ENCODE data around the gene C3orf20. TPM values are rescaled to one million over a fixed set of nuclear protein-coding genes. Genes with fewer than 3 reads are reported as not detected.

Gene C3orf20
- total and polyA plus RNA-seq, 2 experiments from 2014 or later: not detected

DNA sequence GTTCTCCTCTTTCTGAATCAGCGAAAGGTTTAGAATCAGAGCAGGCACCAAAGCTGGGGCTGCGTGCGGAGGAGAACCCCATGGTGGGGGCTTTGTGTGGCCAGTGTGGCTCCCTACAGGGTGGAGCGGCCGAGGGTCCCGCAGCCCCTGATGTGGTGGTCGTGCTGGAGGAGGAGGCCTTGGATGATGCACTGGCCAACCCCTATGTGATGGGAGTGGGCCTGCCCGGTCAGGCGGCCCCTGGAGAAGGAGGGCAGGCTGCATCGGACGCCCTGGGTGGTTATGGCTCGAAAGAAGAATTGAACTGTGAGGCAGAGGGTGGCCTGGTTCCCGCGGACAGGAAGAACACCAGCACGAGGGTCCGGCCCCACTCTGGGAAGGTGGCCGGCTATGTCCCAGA is 145.2 kb downstream of the C3orf20 start:
- H3K27me3 Mint-ChIP-seq (ENCODE audit: insufficient read depth, low read depth, poor library complexity): peaks cover 15% of the 10 kb centered on the region

DNA sequence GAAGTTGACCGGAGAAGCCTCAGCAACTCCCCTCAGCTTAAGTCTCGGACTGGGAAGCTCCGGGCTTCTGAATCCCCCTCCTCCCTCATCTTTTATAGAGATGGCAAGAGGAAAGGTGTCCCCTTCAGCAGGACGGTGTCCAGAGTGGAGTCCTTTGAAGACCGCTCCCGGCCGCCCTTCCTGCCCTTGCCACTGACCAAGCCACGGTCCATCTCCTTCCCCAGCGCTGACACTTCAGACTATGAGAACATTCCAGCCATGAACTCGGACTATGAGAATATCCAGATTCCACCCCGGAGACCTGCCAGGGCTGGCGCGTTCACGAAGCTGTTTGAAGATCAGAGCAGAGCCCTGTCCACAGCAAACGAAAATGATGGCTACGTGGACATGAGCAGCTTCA is 146.2 kb downstream of the C3orf20 start:
- no peaks in the 10 kb centered on the region for H3K9me2 ChIP-seq (ENCODE audit: insufficient read depth)
- no peak overlapping the region for H3K27ac ChIP-seq (ENCODE audit: low read depth)
- no peak overlapping the region for H3K27ac Mint-ChIP-seq
- H3K36me3 ChIP-seq (ENCODE audit: insufficient read depth): no peaks in the 10 kb centered on the region
- H4K20me1 ChIP-seq (replicated peaks; ENCODE audit: insufficient read depth): no peaks in the 10 kb centered on the region
- no peak for ATAC-seq
- no peaks in the 10 kb centered on the region for H3K9me3 Mint-ChIP-seq
- no peak for DNase-seq (ENCODE audit: low spot score)
- no peak overlapping the region for H2AFZ ChIP-seq
- peaks cover 22% of the 10 kb centered on the region for H3K4me1 Mint-ChIP-seq
- H3K4me3 ChIP-seq: no peak overlapping the region
- no peaks in the 10 kb centered on the region for H3K79me2 ChIP-seq (replicated peaks; ENCODE audit: insufficient read depth)
- no peaks in the 10 kb centered on the region for H3F3A ChIP-seq (replicated peaks; ENCODE audit: low read depth)
- H3K36me3 Mint-ChIP-seq (ENCODE audit: low read depth): peaks cover 3% of the 10 kb centered on the region; the same call in 2 of the 3 replicates
- H3K27me3 ChIP-seq (ENCODE audit: insufficient read depth): no peaks in the 10 kb centered on the region
- no peak overlapping the region for H3K4me2 ChIP-seq
- peaks cover 16% of the 10 kb centered on the region for H3K4me1 ChIP-seq (ENCODE audit: insufficient read depth)
- no peak overlapping the region for H3K4me3 Mint-ChIP-seq
- H3K27me3 Mint-ChIP-seq (ENCODE audit: insufficient read depth, low read depth, poor library complexity): peaks cover 15% of the 10 kb centered on the region
- TF ChIP-seq, protein P1, sequence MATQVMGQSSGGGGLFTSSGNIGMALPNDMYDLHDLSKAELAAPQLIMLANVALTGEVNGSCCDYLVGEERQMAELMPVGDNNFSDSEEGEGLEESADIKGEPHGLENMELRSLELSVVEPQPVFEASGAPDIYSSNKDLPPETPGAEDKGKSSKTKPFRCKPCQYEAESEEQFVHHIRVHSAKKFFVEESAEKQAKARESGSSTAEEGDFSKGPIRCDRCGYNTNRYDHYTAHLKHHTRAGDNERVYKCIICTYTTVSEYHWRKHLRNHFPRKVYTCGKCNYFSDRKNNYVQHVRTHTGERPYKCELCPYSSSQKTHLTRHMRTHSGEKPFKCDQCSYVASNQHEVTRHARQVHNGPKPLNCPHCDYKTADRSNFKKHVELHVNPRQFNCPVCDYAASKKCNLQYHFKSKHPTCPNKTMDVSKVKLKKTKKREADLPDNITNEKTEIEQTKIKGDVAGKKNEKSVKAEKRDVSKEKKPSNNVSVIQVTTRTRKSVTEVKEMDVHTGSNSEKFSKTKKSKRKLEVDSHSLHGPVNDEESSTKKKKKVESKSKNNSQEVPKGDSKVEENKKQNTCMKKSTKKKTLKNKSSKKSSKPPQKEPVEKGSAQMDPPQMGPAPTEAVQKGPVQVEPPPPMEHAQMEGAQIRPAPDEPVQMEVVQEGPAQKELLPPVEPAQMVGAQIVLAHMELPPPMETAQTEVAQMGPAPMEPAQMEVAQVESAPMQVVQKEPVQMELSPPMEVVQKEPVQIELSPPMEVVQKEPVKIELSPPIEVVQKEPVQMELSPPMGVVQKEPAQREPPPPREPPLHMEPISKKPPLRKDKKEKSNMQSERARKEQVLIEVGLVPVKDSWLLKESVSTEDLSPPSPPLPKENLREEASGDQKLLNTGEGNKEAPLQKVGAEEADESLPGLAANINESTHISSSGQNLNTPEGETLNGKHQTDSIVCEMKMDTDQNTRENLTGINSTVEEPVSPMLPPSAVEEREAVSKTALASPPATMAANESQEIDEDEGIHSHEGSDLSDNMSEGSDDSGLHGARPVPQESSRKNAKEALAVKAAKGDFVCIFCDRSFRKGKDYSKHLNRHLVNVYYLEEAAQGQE (IDR thresholded peaks at IDR 0.05; ENCODE audit: unreplicated experiment): no peak
- no peak for TF ChIP-seq CTCF (conservative IDR thresholded peaks at IDR 0.05; ENCODE audit: low read depth in 2 of 2)
- no peak for TF ChIP-seq ZNF114 (CRISPR knock-in tag; IDR thresholded peaks at IDR 0.05)
- no peak for TF ChIP-seq POLR2AphosphoS5 (IDR thresholded peaks at IDR 0.05; ENCODE audit: low read depth)
- TF ChIP-seq ETS1 (IDR thresholded peaks at IDR 0.05): no peak

More for the DNA sequence above, 145.2 kb downstream of the C3orf20 start:
- Histone ChIP-seq H2AFZ (no peak overlapping the region), H4K20me1 (replicated peaks; ENCODE audit: insufficient read depth) (no peaks in the 10 kb centered on the region), H3K4me1 (ENCODE audit: insufficient read depth) (peaks cover 16% of the 10 kb centered on the region), H3F3A (replicated peaks; ENCODE audit: low read depth) (no peaks in the 10 kb centered on the region), H3K27ac (ENCODE audit: low read depth) (no peak overlapping the region), H3K9me2 (ENCODE audit: insufficient read depth) (no peaks in the 10 kb centered on the region), H3K27me3 (ENCODE audit: insufficient read depth) (no peaks in the 10 kb centered on the region), H3K4me2 (no peak overlapping the region), H3K4me3 (no peak overlapping the region), H3K36me3 (ENCODE audit: insufficient read depth) (no peaks in the 10 kb centered on the region), H3K79me2 (replicated peaks; ENCODE audit: insufficient read depth) (no peaks in the 10 kb centered on the region)
- no peak overlapping the region for H3K27ac Mint-ChIP-seq
- H3K36me3 Mint-ChIP-seq (ENCODE audit: low read depth): peaks cover 3% of the 10 kb centered on the region; the same call in 2 of the 3 replicates
- H3K9me3 Mint-ChIP-seq: no peaks in the 10 kb centered on the region
- ATAC-seq: no peak
- no peak for DNase-seq (ENCODE audit: low spot score)
- peaks cover 23% of the 10 kb centered on the region for H3K4me1 Mint-ChIP-seq
- H3K4me3 Mint-ChIP-seq: no peak overlapping the region; the same call in 2 of the 3 replicates
- TF ChIP-seq, protein P1 (IDR thresholded peaks at IDR 0.05; ENCODE audit: unreplicated experiment): no peak
